Cardiac septum (tissue), 1 donor: Measurements from ENCODE around the gene NPFFR2. TPM values are rescaled to one million over a fixed set of nuclear protein-coding genes. Genes with fewer than 3 reads are reported as not detected.
"Not testable (repeated sequence)": the region's sequence is repeated elsewhere in the genome, so short reads cannot be mapped to it uniquely, and the experiment has no call there.

Experiments
- DNase-seq: peaks from one replicate; pipeline ENCODE4 v3.0.0-alpha.2; 2020; ENCODE audit warnings: low spot score
- intact Hi-C: fragments of 100-400 bp; cut with DNase I; formaldehyde crosslinking; loops from one replicate; pipeline ENCODE4 v1.14.0; 2022
- total RNA-seq: library from RNA; stranded (reverse); fragmentation: NEBNext Ultra II Directional; extraction: Animal tissue kit (Norgen Biotek cat#: 25700); gene quantifications from one replicate; pipeline ENCODE4 v1.2.1, GENCODE V29; 2021
- donor health status: DM: no; HTN: no; CAD: no.

NPFFR2 gene
- total RNA-seq, 1 donor from 2014 or later: not detected

DNA sequence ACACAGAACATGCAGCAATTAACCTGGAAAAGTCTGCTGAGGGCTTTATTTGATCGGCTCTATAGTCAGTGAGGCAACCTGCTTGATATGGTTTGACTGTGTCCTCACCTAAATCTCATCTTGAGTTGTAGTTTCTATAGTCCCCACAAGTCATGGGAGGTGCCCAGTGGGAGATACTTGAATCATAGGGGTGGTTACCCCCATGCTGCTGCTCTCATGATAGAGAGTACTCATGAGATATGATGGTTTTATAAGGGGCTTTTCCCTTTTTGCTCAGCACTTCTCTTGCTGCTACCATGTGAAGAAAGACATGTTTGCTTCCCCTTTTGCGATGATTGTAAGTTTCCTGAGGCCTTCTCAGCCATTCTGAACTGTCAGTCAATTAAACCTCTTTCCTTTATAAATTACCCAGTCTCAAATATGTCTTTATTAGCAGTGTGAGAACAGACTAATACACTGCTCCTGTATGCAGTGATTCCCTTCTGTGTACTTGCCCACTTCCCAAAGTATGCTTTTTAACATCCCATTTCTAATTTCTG is 78.2 kb downstream of the NPFFR2 start:
- intact Hi-C loops: no loop called here
- no peak for DNase-seq

DNA sequence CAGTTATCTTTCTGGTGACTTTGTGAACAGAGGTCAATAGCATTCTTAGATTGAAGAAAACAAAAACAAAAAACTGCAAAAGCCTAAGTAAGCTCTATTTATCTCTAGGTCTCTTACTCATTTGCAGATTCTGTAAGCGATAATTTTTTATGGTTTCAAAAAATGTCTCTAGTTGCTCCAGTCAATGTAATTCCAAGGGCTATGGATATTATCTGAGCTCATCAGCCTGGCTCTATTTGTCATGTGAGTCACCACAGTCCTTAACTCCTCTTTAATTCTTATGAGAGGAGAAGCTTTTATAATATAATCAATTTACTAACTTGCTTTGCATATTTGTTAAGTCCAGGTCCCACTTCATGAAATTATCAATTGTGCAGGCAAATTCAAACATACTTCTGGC is 79.1 kb downstream of the NPFFR2 start:
- intact Hi-C loops: no loop called here
- DNase-seq: no peak

DNA sequence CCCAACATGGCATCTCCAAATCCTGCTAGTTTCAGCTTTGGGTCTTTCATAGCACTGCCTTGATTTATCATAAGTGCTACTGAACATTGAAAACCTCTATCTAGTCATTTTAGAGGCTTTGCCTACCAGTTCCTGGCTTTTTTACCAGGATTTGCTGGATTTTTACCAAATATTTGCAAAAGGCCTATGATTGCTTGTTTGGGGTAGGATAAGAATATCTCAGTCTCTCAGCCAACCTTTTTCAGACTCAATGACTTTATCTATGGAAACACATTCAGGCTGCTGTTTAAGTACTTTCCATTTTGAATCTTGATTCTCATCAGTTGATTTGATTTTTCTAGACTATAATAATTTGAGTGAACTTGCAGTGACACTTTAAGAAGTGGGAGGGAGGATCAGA is 80.1 kb downstream of the NPFFR2 start:
- intact Hi-C loops: no loop called here
- DNase-seq: no peak

DNA sequence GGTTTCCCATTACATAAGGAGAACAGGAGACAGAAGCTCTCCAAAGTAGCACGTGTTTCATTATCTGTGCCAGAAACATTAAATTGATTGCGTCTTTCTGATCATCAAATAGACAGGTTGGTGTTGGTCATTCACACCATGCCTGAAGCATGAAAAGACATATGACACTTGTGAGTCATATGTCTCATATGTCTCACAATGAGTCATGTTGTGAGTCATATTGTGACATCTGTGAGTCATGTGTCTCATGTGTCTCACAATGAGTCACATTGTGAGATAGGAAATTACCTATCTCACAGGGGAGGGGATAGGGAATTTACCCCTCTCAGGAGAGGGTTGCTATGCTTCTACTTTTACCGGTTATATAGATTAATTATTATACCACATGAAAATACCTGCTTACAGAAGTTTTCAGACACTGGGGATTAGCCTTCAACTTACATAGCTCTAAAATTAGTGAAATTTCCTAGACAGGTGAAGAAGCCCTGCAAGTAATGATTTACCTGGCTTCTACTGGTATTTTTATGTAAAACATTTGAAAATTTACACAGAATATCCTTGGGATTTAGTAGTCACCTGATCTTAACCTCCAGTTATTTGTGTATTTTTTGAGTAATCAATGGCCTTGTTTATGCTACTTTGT is 80.8 kb downstream of the NPFFR2 start:
- no peak for DNase-seq
- intact Hi-C loops: no loop called here

DNA sequence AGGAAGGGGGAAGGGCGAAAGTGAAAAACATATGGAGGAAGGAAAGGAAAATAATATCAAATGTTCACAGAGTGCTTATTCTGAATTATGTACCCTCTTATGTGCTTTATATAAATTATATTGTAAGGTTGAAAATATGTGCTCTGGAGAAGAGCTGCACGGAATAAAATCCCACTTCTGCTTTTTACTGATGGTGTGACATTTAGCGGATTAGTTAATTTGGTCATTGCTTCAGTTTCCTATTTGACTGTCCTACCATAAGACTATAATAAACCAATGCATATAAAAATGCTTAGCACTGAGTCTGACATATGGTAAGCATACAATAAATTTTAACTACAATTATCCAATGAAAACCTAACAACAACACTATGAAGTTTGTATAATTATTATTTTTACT is 86.2 kb downstream of the NPFFR2 start:
- intact Hi-C loops: no loop called here
- DNase-seq: no peak

DNA sequence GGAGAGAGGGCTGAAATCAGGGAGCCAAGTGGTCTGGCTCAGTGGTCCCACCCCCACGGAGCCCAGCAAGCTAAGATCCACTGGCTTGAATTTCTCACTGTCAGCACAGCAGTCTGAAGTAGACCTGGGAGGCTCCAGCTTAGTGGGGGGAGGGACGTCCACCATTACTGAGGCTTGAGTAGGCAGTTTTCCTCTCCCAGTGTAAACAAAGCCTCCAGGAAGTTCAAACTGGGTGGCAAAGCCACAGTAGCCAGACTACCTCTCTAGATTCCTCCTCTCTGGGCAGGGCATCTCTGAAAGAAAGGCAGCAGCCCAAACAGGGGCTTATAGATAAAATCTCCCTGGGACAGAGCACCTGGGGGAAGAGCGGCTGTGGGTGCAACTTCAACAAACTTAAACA is 88.1 kb downstream of the NPFFR2 start:
- intact Hi-C loops: no loop called here

DNA sequence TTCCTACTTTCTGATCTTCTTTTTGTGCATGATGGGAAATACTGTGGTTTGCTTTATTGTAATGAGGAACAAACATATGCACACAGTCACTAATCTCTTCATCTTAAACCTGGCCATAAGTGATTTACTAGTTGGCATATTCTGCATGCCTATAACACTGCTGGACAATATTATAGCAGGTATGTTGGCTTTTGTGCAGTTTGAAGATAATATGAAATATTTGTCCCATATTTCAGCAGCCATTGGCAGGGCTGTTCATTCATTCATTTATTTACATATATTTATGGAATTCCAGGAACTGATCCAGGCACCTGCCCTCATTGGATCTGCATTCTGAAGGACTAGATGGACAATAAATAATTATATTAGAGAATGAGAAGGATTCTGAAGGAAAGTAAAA is 96.9 kb downstream of the NPFFR2 start:
- no peak for DNase-seq
- intact Hi-C loops: no loop called here

More for the DNA sequence above, 88.1 kb downstream of the NPFFR2 start:
- no peak for DNase-seq

DNA sequence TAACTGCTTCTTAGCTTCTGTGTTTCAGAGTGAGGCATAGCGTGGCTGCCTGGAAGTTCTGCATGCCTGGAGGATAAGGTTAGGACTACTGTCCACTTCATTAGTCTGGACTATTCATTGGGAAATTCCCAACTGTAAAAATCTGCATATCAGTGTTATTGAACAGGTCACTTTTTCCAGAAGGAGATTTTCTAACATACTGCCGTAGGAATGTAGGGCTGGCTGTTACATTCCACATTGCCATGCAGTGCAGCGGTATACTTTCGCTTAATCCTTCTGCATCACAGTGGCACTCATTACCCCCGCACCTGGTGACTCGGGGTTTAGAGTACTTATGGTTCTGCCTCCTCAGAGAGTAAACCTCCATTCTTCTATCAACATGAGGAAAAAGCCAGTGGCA is 104.6 kb downstream of the NPFFR2 start:
- DNase-seq: no peak
- intact Hi-C loops: no loop called here

DNA sequence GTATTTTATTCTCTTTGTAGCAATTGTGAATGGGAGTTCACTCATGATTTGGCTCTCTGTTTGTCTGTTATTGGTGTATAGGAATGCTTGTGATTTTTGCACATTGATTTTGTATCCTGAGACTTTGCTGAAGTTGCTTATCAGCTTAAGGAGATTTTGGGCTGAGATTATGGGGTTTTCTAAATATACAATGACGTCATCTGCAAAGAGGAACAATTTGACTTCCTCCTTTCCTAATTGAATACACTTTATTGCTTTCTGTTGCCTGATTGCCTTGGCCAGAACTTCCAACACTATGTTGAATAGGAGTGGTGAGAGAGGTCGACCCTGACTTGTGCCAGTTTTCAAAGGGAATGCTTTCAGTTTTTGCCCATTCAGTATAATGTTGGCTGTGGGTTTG is 108.2 kb downstream of the NPFFR2 start:
- DNase-seq, intact Hi-C loops: not testable (repeated sequence)

DNA sequence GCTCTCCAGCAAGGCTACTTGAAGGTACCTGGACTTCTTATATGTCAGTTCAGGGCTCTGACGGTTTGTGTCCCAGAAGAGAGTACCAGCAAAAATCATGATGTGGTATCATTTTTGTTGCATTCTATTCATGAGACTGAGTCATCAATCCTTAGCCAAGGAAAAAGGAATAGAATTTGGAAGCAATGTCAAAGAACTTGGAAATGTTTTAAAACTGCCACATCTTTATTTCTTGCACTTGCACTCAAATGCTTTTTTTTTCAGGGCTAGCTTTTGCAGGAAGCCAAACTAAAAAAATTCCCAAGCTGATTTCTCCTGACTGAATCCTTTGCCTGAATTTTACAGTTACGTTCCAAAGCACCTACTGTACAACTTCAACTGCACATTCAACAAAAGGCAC is 112.4 kb downstream of the NPFFR2 start:
- no peak for DNase-seq
- intact Hi-C loops: no loop called here

DNA sequence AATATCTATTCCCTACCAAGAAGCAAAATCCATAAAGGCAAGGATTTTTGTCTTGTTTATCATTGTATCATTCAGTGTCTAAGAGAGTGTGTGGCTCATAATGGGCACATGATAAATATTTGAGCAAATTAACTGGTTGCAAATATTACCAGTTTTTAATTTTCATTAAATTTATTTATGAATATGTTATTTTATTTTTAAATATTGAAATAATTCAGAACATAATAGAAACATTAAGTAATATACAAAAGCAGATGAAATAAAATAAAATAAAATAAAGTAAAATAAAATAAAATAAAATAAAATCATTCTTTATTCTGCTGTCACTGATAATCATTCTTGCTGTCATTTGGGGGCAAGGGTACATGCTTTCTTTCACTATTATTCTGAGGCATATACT is 120.9 kb downstream of the NPFFR2 start:
- no peak for DNase-seq
- intact Hi-C loops: no loop called here

DNA sequence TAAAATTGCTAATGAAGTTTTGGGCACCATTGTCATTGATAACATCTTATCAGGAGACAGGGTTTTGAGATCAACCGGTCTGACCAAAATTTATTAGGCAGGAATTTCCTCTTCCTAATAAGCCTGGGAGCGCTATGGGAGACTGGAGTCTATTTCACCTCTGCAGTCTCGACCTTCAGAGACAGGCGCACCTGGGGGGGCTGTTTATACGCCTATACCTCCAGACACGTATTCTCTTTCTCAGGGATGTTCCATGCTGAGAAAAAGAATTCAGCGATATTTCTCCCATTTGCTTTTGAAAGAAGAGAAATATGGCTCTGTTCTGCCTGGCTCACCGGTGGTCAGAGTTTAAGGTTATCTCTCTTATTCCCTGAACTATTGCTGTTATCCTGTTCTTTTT is 121.8 kb downstream of the NPFFR2 start:
- intact Hi-C loops: not testable (repeated sequence)

DNA sequence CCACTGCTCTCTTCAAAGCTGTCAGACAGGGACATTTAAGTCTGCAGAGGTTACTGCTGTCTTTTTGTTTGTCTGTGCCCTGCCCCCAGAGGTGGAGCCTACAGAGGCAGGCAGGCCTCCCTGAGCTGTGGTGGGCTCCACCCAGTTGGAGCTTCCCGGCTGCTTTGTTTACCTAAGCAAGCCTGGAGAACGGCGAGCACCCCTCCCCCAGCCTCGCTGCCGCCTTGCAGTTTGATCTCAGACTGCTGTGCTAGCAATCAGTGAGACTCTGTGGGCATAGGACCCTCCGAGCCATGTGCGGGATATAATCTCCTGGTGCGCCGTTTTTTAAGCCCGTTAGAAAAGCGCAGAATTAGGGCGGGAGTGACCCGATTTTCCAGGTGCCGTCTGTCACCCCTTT is 137.5 kb downstream of the NPFFR2 start:
- DNase-seq, intact Hi-C loops: not testable (repeated sequence)

More for the DNA sequence above, 121.8 kb downstream of the NPFFR2 start:
- DNase-seq: not testable (repeated sequence)

DNA sequence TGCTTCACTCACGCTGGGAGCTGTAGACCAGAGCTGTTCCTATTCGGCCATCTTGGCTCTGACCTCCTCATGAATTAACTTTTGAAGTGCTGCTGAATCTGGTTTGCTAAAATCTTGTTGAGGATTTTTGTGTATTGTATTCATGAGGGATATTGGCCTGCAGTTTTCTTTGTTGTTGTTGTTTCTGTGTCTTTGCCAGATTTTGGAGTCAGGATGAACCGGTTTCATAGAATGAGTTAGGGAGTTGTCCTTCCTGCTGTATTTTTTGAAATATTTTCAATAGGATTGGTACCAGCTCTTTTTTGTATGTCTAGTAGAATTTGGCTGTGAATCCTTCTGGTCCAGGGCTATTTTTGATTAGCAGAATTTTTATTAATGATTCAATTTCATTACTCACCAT is 138.1 kb downstream of the NPFFR2 start:
- no peak for DNase-seq
- intact Hi-C loops: no loop called here

DNA sequence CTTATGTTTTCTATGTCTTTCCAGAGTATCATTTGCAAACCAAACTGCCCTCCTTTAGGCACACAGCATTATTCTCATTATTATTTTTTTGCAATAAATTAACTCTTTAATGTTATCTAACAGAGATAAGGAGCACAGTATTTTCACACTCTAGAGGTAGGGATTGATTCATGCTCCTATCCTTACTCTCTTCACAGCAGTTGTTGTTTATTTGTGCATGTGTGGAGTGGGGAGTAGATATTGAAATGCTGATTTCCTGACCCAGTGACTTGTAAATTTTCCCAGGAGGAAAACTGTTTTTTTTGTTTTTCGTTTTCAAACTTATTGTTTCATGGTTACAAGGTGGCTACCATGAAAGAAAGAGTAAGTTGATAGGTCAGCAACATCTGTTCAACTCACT is 140.0 kb downstream of the NPFFR2 start:
- no peak for DNase-seq
- intact Hi-C loops: no loop called here

DNA sequence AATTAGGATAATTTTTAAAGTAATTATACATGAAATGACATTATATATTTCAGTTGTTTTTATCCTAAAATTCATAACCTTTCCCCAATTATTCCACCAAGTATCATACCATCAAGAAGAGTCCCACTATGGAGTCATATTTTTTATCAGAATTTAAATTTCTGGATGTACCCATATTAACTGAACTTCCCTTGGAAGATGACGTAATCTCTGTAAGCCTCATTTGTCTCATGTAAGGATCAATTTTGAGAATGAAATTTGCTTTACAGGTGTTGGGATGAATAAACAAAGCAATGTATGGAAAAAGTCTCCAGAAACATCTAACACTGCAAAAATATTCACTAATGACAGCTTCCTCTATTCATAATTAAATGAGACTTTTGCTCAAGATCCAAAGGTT is 147.5 kb downstream of the NPFFR2 start:
- intact Hi-C loops: no loop called here
- no peak for DNase-seq

DNA sequence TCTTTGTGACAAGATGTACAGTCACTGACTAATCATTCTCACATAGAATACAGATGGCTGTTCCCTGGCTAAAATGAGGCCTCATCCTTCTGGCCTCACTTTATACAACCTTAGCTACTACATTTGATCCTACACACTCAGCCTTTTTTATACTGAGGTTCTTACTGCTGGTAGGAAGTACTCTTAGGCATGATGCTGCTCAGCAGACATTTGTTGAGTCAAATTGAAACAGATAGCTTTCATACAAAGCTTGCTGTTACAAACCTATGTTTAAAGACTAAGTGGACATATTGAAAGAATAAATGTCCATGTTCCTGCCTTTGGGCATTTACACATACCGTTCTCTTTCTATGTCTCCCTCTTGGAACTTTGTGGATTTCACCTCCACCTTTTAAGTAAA is 154.9 kb downstream of the NPFFR2 start:
- no peak for DNase-seq
- intact Hi-C loops: no loop called here

DNA sequence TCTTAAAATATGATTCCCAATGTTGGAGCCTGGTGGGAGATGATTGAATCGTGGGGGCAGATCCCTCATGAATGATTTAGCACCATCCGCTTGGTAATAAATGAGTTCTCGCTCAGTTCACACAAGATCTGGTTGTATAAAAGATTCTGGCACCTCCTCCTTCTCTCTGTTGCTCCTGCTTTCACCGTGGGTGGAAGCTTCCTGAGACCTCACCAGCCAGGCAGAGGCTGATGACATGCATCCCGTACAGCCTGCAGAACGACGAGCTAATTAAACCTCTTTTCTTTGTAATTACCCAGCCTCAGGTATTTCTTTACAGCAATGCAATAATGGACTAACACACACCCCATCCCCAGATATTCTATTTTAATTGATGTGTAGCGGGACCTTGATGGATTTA is 162.2 kb downstream of the NPFFR2 start:
- no peak for DNase-seq
- intact Hi-C loops: no loop called here

DNA sequence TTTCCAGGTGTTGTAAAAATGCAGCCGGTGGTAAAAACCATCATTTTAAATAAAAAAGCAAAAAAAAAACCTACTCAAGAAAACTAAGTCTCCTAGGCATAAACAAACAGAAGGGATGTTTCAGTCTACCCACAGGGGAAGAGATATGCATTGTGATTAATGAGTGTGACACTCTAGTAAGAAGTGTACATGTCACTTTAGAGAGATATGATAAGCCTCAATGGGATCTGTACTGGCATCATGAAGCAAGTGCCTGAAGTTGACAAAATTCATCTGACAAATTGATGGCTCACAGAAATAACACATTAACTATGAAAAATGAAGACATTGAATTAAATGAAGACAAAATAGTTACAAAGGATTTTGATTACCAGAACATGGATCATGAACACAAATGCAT is 162.7 kb downstream of the NPFFR2 start:
- intact Hi-C loops: no loop called here

More for the DNA sequence above, 162.7 kb downstream of the NPFFR2 start:
- DNase-seq: no peak
